HG03575 (cell line): ENCODE results near the gene TCERG1L.
"Not testable (repeated sequence)": the region's sequence is repeated elsewhere in the genome, so short reads cannot be mapped to it uniquely, and the experiment has no call there.

Experiments
- ATAC-seq: cut with Tn5 transposase; IDR thresholded peaks from one replicate; pipeline ENCODE4 v1.9.1; 2021; ENCODE audit not compliant: unreplicated experiment, insufficient number of reproducible peaks, low FRiP score; ENCODE audit errors: extremely low read depth

TCERG1L gene

GRCh38 chr10:131162866-131163843 is 148.4 kb downstream of the TCERG1L start:
- no peak for ATAC-seq

- no peak for ATAC-seq
Observed at GRCh38 chr10:131162211-131162610, 149.3 kb downstream of the TCERG1L start.

DNA sequence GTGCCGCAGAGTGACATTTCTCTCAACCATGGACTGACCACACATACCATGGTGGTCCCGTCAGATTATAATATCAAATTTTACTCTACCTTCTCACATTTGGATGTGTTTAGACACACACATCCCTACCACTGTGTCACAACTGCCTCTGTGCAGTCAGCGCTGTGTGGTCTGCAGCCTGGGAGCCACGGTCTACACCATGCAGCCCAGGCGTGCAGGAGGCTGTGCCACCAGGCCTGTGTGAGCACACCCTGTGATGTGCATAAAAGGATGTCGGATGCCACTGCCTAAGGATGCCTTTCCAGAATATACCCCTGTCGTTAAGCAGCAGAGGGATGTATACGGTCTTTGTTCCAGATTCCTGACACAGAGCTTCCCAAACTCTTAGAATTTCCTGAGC is 150.4 kb downstream of the TCERG1L start:
- no peak for ATAC-seq

- ATAC-seq = no peak
Observed at GRCh38 chr10:131160219-131160875, 151.2 kb downstream of the TCERG1L start.

- no peak for ATAC-seq
Observed at GRCh38 chr10:131159771-131160170, 151.8 kb downstream of the TCERG1L start.

DNA sequence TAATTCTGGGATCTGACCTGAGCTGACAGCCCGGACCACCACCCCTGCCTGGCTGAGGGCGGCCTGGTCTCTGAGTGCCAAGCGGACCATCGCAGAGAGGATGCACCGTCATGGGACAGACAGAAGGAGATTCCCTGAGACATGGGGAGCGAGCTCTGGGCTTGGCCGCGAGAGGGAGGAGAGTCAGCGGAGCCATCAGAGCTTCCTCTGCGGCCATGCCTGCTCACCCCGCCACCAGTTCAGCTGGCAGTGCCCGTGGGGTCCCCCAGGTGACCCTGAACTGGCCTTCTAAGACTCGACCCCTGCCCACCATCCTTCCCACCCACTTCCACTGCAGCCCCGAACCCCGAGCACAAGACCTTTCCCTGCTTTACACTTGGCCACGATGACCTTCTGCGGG is 152.8 kb downstream of the TCERG1L start:
- no peak for ATAC-seq

GRCh38 chr10:131157899-131158298 is 153.6 kb downstream of the TCERG1L start:
- ATAC-seq = no peak

- ATAC-seq = no peak
Observed at GRCh38 chr10:131155876-131156230, 155.7 kb downstream of the TCERG1L start.

DNA sequence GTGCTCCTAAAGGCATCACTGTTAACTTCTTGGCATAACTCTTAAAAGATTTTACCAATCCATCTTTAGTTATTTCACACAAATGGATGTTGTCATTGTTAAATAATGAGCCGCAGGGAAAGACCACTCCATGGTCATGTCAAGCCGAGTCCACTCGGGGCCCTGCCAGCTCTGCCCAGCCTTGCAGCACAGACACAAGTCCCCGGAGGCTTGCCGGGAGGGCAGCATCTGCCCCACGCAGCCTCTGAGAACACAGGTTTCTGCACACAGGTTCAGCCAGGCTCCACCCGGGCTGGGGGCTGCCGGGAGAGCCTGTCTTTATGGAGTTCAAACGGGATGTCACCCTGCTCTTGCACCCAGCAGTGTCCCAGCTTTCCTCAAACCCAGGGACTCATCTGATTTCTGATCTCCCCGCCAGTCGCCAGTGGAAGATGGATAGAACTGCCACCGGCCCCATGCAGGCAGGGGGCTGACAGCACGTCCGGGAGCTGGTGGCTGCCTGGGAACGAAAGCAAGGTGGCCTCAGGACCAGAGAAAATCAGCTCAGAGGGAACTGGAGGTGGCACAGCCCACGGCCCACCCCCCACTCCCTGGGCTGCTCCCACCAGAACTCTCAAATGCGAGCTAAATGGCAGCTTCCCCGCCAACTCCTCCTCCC is 156.2 kb downstream of the TCERG1L start:
- no peak for ATAC-seq

DNA sequence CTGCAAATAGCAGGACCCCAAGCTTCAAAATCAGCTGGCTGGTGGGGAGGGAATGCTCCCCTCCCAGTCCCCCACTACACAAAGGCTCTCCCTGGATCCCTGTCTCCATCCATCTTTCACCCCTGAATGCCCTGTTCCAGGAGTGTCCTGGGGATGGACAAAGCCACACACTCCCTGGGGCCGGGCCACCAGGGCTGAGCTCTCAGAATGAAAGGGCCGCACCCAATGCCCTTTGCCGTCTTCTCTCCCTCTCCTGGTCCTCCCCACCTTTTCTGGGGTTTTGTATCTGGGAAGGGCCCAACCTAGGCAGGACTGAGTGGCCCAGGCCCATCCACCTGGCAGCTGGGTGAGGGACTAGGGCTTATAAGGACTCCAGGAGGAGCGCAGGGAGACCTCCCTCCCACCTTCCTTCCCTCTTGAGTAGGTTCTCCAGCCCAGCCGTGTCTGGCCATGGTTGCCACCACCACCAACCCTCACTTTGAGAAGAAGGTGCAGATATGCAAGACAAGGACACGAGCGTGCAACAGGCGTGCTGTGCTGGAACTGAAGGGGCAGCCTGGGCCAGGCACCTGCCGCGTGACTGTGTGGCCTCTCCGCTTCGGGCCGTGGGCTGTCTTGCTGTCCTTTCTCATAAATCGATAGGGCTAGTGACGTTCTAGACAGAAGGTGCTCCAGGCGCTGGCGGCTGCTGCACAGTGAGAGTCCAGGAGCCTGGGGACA is 157.1 kb downstream of the TCERG1L start:
- no peak for ATAC-seq

DNA sequence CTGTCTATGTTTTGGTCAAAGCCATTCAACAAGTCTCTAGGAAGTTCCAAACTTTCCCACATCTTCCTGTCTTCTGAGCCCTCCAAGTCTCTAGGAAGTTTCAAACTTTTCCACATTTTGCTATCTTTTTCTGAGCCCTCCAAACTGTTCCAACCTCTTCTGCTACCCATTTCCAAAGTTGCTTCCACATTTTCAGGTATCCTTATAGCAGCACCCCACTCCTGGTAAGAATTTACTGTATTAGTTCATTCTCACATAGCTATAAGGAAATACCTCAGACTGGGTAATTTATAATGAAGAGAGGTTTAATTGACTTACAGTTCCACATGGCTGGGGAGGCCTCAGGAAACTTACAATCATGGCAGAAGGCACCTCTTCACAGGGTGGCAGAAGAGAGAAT is 159.1 kb downstream of the TCERG1L start:
- not testable (repeated sequence) for ATAC-seq

DNA sequence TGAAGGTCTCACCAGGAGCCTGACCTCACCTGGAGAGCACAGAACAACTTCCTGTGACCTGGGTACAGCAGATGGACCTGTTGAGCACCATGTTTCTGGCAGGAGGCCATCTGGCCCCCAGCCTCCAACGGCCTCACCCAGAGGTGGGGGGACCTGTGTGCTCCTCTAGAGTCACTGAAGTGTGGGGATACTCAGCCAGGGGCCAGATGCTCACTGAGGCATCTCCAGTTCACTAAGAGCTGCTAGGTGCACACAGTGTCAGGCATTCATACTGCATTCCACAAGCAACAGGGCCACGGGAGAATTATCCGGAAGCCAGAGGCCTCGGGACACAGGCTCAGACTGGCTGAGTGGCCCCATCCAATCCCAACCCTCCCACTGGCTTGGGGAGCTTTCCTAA is 161.4 kb downstream of the TCERG1L start:
- ATAC-seq = no peak

DNA sequence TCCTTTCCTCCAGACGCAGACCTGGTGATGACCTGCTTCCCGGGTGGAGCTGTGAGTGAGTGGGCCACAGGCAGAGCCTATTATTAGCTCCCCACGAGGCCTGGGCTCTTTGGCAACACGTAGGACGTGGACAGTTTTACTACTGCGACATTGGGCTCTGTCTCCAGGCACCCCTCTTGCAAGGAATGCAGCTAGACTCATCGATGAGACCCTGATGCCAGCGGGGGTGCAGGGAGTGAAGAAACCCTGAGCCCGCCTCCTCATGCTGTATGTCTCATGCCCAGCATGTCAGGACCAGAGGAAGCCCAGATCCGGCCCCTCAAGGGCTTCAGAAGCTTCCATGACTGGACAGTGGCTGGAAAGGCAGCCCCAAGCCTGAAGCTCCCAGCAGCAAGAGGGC is 161.9 kb downstream of the TCERG1L start:
- ATAC-seq = no peak

GRCh38 chr10:131149111-131149510 is 162.4 kb downstream of the TCERG1L start:
- ATAC-seq = no peak

GRCh38 chr10:131148270-131148669 is 163.3 kb downstream of the TCERG1L start:
- no peak for ATAC-seq

GRCh38 chr10:131147301-131147975 is 164.1 kb downstream of the TCERG1L start:
- no peak for ATAC-seq

DNA sequence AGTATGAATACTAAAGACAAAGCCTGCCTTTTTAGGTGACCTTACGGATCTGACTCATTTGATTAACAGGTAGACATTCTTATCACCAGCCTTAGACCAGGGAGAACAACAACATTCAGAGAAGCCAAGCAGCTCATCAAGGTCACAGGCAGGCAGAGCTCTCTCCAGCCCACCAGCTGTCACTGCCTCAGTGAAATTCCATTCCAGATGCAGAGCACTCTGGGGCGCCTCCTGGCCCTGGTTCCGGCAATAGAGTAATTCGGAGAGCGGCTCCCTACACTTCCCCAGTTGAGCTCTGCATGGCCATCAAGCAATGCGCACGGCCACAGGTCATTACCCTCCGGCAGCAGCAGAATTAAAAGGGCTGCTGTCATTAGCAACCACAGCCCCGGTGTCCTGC is 164.7 kb downstream of the TCERG1L start:
- no peak for ATAC-seq

GRCh38 chr10:131145756-131146155 is 165.8 kb downstream of the TCERG1L start:
- no peak for ATAC-seq
